K562 (cell line): ENCODE measurements around the gene TPMT. TPM values are rescaled to one million over a fixed set of nuclear protein-coding genes. Genes with fewer than 3 reads are reported as not detected.
A peak's percentile ranks its signal among the peaks of the same experiment; 100 is the strongest.

Source experiments
- ATAC-seq: fragments of 200-7000 bp; cut with Tn5 transposase; 3 replicates; pipeline ENCODE4 v1.9.1; 2020; ENCODE audit warnings: moderate library complexity
- BruUV-seq: library from RNA; stranded (reverse); fragments of 400-500 nt; replicated peaks from 2 replicates; lab custom pipeline; 2021; lab: Mats Ljungman, UMichigan
- CTCF ChIA-PET: fragments of 300-600 bp; formaldehyde crosslinking; extraction: SDS; loops from one replicate; lab custom pipeline; 2021; ENCODE audit warnings: low intra/inter-chr PET ratio; lab: Yijun Ruan, JAX
- POLR2A ChIA-PET: fragments of 300-600, 350-650 bp; sonication (Branson Sonifier 250); formaldehyde crosslinking; extraction: SDS; loops from one replicate; lab custom pipeline; 2021; ENCODE audit warnings: antibody characterized with exemption, inconsistent platforms; lab: Yijun Ruan, JAX
- DNase-seq, 4 experiments: peaks; one replicate each; pipeline versions ENCODE4 v3.0.0 to v3.0.0-alpha.2; 2011 to 2018; ENCODE audit warnings: low spot score in 3 of 4, mixed read lengths in 3 of 4; ENCODE audit errors: extremely low read depth in 1 of 4
- FAIRE-seq: peaks from 2 replicates; lab custom pipeline; 2011; peaks lifted over from hg19 to GRCh38; lab: Jason Lieb, UNC
- H2AFZ ChIP-seq: 2 replicates; pipeline ENCODE4 v1.6.0; 2011; ENCODE audit warnings: low read depth, low read length, control low read depth, inconsistent platforms
- H3K27ac ChIP-seq: fragments of 200-600 bp; 3 replicates; pipeline ENCODE4 v1.8.0; 2011; ENCODE audit warnings: low read depth, mild to moderate bottlenecking, control low read depth, inconsistent platforms, low read length, moderate library complexity, mixed read lengths; ENCODE audit errors: extremely low read depth
- H3K27me3 ChIP-seq, 2 experiments: fragments of 300-600 bp in 1 of 2; 2 replicates in 1 of 2; 3 replicates in 1 of 2; pipeline versions ENCODE4 v1.6.0 to v1.8.0; 2011; ENCODE audit warnings: inconsistent platforms in 2 of 2, low read length in 2 of 2, mild to moderate bottlenecking in 1 of 2, mixed read lengths in 1 of 2, moderate library complexity in 1 of 2; ENCODE audit not compliant: control insufficient read depth in 2 of 2, insufficient read depth in 2 of 2
- H3K36me3 ChIP-seq: fragments of 300-600 bp; 3 replicates; pipeline ENCODE4 v1.8.0; 2011; ENCODE audit warnings: mild to moderate bottlenecking, low read length, inconsistent platforms; ENCODE audit not compliant: control insufficient read depth, insufficient read depth
- H3K4me1 ChIP-seq, 2 experiments: fragments of 200-600 bp in 1 of 2; replicated peaks in 1 of 2; 2 replicates in 1 of 2; 3 replicates in 1 of 2; pipeline versions ENCODE4 v1.5.1 to v1.8.0; 2011; ENCODE audit warnings: inconsistent platforms in 2 of 2, low read length in 2 of 2, mild to moderate bottlenecking in 1 of 2, mixed read lengths in 1 of 2, moderate library complexity in 1 of 2; ENCODE audit not compliant: control insufficient read depth in 2 of 2, insufficient read depth in 2 of 2
- H3K4me2 ChIP-seq: 2 replicates; pipeline ENCODE4 v1.6.1; 2011; ENCODE audit warnings: low read length, control low read depth, inconsistent platforms, mixed read lengths; ENCODE audit not compliant: insufficient read depth
- H3K4me3 ChIP-seq: fragments of 200-600 bp; sonication (generic), shearing (Covaris generic); 2 replicates; pipeline ENCODE4 v1.5.1; 2016; ENCODE audit warnings: control low read depth, inconsistent platforms
- H3K79me2 ChIP-seq: fragments of 200-600 bp; 3 replicates; pipeline ENCODE4 v1.8.0; 2011; ENCODE audit warnings: low read length, inconsistent platforms; ENCODE audit not compliant: control insufficient read depth, insufficient read depth
- H3K9ac ChIP-seq, 2 experiments: 2 replicates each; pipeline versions ENCODE4 v1.6.0 to v1.6.1; 2011; ENCODE audit warnings: low read depth in 2 of 2, low read length in 2 of 2, control low read depth in 1 of 2, inconsistent platforms in 1 of 2, mild to moderate bottlenecking in 1 of 2, mixed read lengths in 1 of 2; ENCODE audit not compliant: insufficient read depth in 1 of 2
- H3K9me1 ChIP-seq: one replicate; pipeline ENCODE4 v1.6.0; 2011; ENCODE audit warnings: inconsistent platforms, mild to moderate bottlenecking, low read length, moderate library complexity; ENCODE audit not compliant: control insufficient read depth, insufficient read depth
- H3K9me3 ChIP-seq: replicated peaks from 2 replicates; pipeline ENCODE4 v1.5.1; 2011; ENCODE audit warnings: low read depth, low read length, inconsistent platforms; ENCODE audit not compliant: control insufficient read depth, insufficient read depth
- H4K20me1 ChIP-seq: replicated peaks from 2 replicates; pipeline ENCODE4 v1.6.1; 2011; ENCODE audit warnings: low read length, inconsistent platforms, mixed read lengths; ENCODE audit not compliant: control insufficient read depth, insufficient read depth
- ESRRB ChIP-seq: fragments of 250-450 bp; sonication (Bioruptor Pico); IDR thresholded peaks from 2 replicates; pipeline ENCODE4 v1.5.0; 2020; ENCODE audit warnings: mild to moderate bottlenecking, moderate library complexity, borderline replicate concordance
- FUS ChIP-seq: fragments of 200-400 bp; formaldehyde crosslinking; optimal IDR thresholded peaks from 2 replicates; pipeline ENCODE3; 2017; ENCODE audit warnings: low read depth, low read length
- HNRNPH1 ChIP-seq: fragments of 200-400 bp; formaldehyde crosslinking; optimal IDR thresholded peaks from 2 replicates; pipeline ENCODE3; 2017; ENCODE audit warnings: low read depth, mild to moderate bottlenecking, low read length, moderate library complexity
- MECOM ChIP-seq: fragments of 250-450 bp; sonication (Bioruptor Pico); IDR thresholded peaks from 2 replicates; pipeline ENCODE4 v1.8.0; 2022; ENCODE audit warnings: inconsistent platforms
- RHOXF2B ChIP-seq: fragments of 250-450 bp; sonication (Bioruptor Pico); conservative IDR thresholded peaks from 2 replicates; pipeline ENCODE4 v1.5.1; 2021
- SP1 ChIP-seq: sonication (generic); formaldehyde crosslinking; IDR thresholded peaks from 2 replicates; pipeline ENCODE4 v1.8.1; 2022; ENCODE audit warnings: mild to moderate bottlenecking, missing genetic modification reagents
- WGBS: fragments of 100-300 bp; shearing (Covaris generic); methylation state at CpG from one replicate; pipeline ENCODE4 v1.1.6; 2016; ENCODE audit warnings: low coverage, mixed read lengths; ENCODE audit not compliant: insufficient coverage; ENCODE audit errors: missing lambda C conversion rate; 5-methylcytosine and 5-hydroxymethylcytosine counted together
- in situ Hi-C: fragments of 300-500 bp; cut with MboI; formaldehyde crosslinking; loops from 4 replicates; pipeline ENCODE4 v1.15.0; 2018; ENCODE audit warnings: inconsistent platforms, mixed read lengths
- intact Hi-C: fragments of 100-400 bp; cut with micrococcal nuclease; formaldehyde crosslinking; loops from 2 replicates; pipeline ENCODE4 v1.14.2; 2022
- polyA plus RNA-seq, 8 experiments: library from polyadenylated mRNA; depleted of rRNA in 4 of 8; stranded (reverse) in 5 of 8; unstranded in 3 of 8; fragments of >200 nt; fragmentation: Nextera tagmentation in 2 of 8; fragmentation: Illumina TruSeq in 1 of 8; extraction: Ambion mirVana in 2 of 8; extraction: Trizol in 1 of 8; gene quantifications; 2 replicates each; pipeline versions ENCODE4 v1.2.1 to v1.2.3, GENCODE V29; 2011 to 2014; ENCODE audit warnings: inconsistent platforms in 1 of 8, missing spikeins in 1 of 8
- total RNA-seq, 7 experiments: library from RNA; depleted of rRNA in 6 of 7; stranded (reverse); fragments of >200 nt in 6 of 7; fragmentation: Illumina TruSeq in 2 of 7; extraction: Trizol in 2 of 7; gene quantifications; 2 replicates each; pipeline versions ENCODE4 v1.2.1 to v1.2.3, GENCODE V29; 2011 to 2021; ENCODE audit warnings: low replicate concordance in 1 of 7
- TF ChIP-seq, protein P1 (sequence below): sonication (generic); formaldehyde crosslinking; IDR thresholded peaks from 2 replicates; pipeline ENCODE4 v1.8.1; 2022; ENCODE audit warnings: missing genetic modification reagents

The TPMT gene
- total and polyA plus RNA-seq, 9 of the 15 experiments (the other 6 are each of a cell fraction or from before 2014, with no cell fraction given): 24.2 to 67.4 (median 46.5) TPM

DNA sequence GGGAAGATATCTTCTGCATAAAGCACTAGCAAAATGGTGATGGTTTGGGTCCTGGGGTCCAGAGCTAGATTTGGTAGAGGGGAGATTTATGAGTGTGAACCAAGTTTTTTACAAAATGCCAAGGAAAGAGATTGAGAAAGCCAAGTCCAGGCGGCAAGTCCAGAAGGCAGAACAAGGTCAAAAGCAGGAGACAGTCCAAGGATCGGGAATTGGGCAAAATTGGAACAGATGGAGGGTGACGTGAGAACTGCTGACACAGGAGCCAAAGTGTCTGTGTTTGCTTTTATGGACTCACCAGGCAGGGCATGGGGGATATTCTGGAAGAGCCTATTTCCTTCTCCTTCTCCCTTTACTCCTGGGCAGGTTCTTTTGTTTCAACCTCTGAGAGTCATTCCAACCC, 36.5 kb downstream of the TPMT start:
- no TSS peak for BruUV-seq
- ATAC-seq: no peak
- Histone ChIP-seq H2AFZ (0 out of 2 replicates have a peak overlapping the region, but pooled peaks have one; percentile 17), H3K9ac (no peak overlapping the region), H4K20me1 (no peaks in the 10 kb centered on the region), H3K27me3 (no peaks in the 10 kb centered on the region; a peak in 1 of 5 replicates), H3K27ac (no peak overlapping the region), H3K9me1 (no peaks in the 10 kb centered on the region), H3K36me3 (no peaks in the 10 kb centered on the region), H3K4me2 (no peak overlapping the region), H3K9me3 (no peaks in the 10 kb centered on the region), H3K4me1 (peaks cover 3 to 8% of the 10 kb centered on the region in 2 experiments; a peak in 2 of 5 replicates), H3K79me2 (no peaks in the 10 kb centered on the region), H3K4me3 (no peak overlapping the region)
- intact Hi-C loops: loop anchor here (5.0 kb wide), 1 partner anchor 531 kb away; no protein-coding TSS in a partner anchor
- ChIA-PET CTCF (no interaction called here), POLR2A (interaction anchor here (1.7 kb wide), 1 partner anchor 9 kb away, joined by 3 read pairs; no protein-coding TSS in a partner anchor)
- WGBS: 14% methylated on average over 3 of the region's 3 CpGs
- in situ Hi-C loops: no loop called here
- FAIRE-seq: no peak
- no peak for DNase-seq
- TF ChIP-seq, protein P1, sequence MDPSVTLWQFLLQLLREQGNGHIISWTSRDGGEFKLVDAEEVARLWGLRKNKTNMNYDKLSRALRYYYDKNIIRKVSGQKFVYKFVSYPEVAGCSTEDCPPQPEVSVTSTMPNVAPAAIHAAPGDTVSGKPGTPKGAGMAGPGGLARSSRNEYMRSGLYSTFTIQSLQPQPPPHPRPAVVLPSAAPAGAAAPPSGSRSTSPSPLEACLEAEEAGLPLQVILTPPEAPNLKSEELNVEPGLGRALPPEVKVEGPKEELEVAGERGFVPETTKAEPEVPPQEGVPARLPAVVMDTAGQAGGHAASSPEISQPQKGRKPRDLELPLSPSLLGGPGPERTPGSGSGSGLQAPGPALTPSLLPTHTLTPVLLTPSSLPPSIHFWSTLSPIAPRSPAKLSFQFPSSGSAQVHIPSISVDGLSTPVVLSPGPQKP (CRISPR knock-in tag): no peak
- TF ChIP-seq SP1 (CRISPR knock-in tag): no peak

DNA sequence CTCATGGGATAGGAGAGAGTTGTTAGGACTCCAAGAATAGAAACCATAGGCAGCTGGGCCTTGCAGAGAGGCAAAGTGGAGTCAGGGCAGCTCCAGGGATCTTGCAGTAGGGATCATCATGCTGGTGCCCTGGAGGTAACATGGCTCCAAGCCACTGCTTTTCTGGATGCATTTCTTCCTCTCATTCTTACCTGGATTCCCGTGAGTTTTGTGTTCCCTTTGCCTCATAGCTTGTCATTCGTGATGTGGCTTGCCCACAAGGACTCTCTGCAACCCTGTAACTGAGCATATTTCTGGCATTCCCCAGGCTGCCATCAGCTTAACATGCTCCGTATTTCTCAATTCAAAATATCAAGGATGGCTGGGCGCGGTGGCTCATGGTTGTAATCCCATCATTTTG, 37.7 kb downstream of the TPMT start:
- DNase-seq (no peak), ATAC-seq (no peak), FAIRE-seq (no peak)
- Histone ChIP-seq H3K4me3 (no peak overlapping the region), H3K9me3 (no peaks in the 10 kb centered on the region), H2AFZ (no peak overlapping the region; the same call in 1 of the 2 replicates), H4K20me1 (no peaks in the 10 kb centered on the region), H3K9me1 (no peaks in the 10 kb centered on the region), H3K36me3 (no peaks in the 10 kb centered on the region), H3K79me2 (no peaks in the 10 kb centered on the region), H3K9ac (no peak overlapping the region), H3K4me2 (no peak overlapping the region), H3K27ac (no peak overlapping the region), H3K4me1 (peaks cover 2 to 3% of the 10 kb centered on the region in 2 experiments; a peak in 2 of 5 replicates), H3K27me3 (no peaks in the 10 kb centered on the region; a peak in 1 of 5 replicates)
- no TSS peak for BruUV-seq
- ChIA-PET POLR2A (interaction anchor here (1.0 to 1.2 kb wide), 2 partner anchors 8 to 24 kb away, joined by 3 read pairs; no protein-coding TSS in a partner anchor), CTCF (no interaction called here)
- in situ Hi-C loops (no loop called here), intact Hi-C loops (loop anchor here (5.0 kb wide), 1 partner anchor 530 kb away; no protein-coding TSS in a partner anchor)
- 58% methylated on average over 5 of the region's 5 CpGs for WGBS
- TF ChIP-seq FUS (no peak), RHOXF2B (no peak), MECOM (CRISPR knock-in tag) (no peak), ESRRB (CRISPR knock-in tag) (no peak), HNRNPH1 (no peak)
